K562 (cell line): ENCODE measurements around the gene PPP1R9A.

Experiments used
- ARNT ChIP-seq, 2 experiments: fragments of 450-650 bp; IDR thresholded peaks; 2 replicates each; pipeline ENCODE4 v1.6.1; 2016; ENCODE audit warnings: mild to moderate bottlenecking in 1 of 2
- DIDO1 ChIP-seq: fragments of 450-650 bp; IDR thresholded peaks from 2 replicates; pipeline ENCODE4 v1.6.1; 2016; ENCODE audit warnings: low read depth, missing biosample characterization, missing genetic modification characterization
- DPF2 ChIP-seq: fragments of 450-650 bp; IDR thresholded peaks from 2 replicates; pipeline ENCODE4 v1.6.1; 2016
- ELF1 ChIP-seq: fragments of 200-800 bp; sonication (Bioruptor generic); IDR thresholded peaks from 2 replicates; pipeline ENCODE4 v1.6.1; 2016; ENCODE audit warnings: missing genetic modification characterization, missing compliant biosample characterization
- FIP1L1 ChIP-seq: fragments of 200-400 bp; formaldehyde crosslinking; IDR thresholded peaks from 2 replicates; pipeline ENCODE4 v1.6.1; 2018; ENCODE audit warnings: mild to moderate bottlenecking, low read depth, low read length; ENCODE audit not compliant: poor library complexity, severe bottlenecking
- FOXM1 ChIP-seq, 2 experiments: fragments of 450-650 bp in 1 of 2; sonication (generic) in 1 of 2; formaldehyde crosslinking in 1 of 2; IDR thresholded peaks; 2 replicates each; pipeline versions ENCODE4 v1.6.1 to v1.9.0; 2017 to 2022; ENCODE audit warnings: low read depth in 2 of 2, mild to moderate bottlenecking in 2 of 2, missing genetic modification reagents in 1 of 2, moderate library complexity in 1 of 2
- KDM4B ChIP-seq, 2 experiments: fragments of 450-650 bp in 1 of 2; sonication (generic) in 1 of 2; IDR thresholded peaks; 2 replicates each; pipeline ENCODE4 v1.6.1; 2016 to 2017; ENCODE audit warnings: borderline replicate concordance in 2 of 2, antibody characterized with exemption in 1 of 2, low read depth in 1 of 2, mild to moderate bottlenecking in 1 of 2
- MTA1 ChIP-seq: fragments of 450-650 bp; IDR thresholded peaks from 2 replicates; pipeline ENCODE4 v1.6.1; 2017; ENCODE audit warnings: borderline replicate concordance
- NFATC3 ChIP-seq: fragments of 450-650 bp; IDR thresholded peaks from 2 replicates; pipeline ENCODE4 v1.6.1; 2017; ENCODE audit warnings: mild to moderate bottlenecking
- SREBF1 ChIP-seq: fragments of 150-350 bp; IDR thresholded peaks from 2 replicates; pipeline ENCODE4 v1.6.1; 2014; ENCODE audit warnings: antibody characterized with exemption, low read depth, low read length, borderline replicate concordance
- U2AF2 ChIP-seq: fragments of 200-400 bp; formaldehyde crosslinking; optimal IDR thresholded peaks from 2 replicates; pipeline ENCODE3; 2017; ENCODE audit warnings: low read depth, mild to moderate bottlenecking, low read length
- ZNF12 ChIP-seq: sonication (generic); formaldehyde crosslinking; IDR thresholded peaks from 2 replicates; pipeline ENCODE4 v1.4.0; 2020; ENCODE audit warnings: mild to moderate bottlenecking, missing genetic modification reagents
- ZNF121 ChIP-seq: sonication (generic); formaldehyde crosslinking; conservative IDR thresholded peaks from 2 replicates; pipeline ENCODE4 v1.8.0; 2022; ENCODE audit warnings: missing genetic modification reagents
- TF ChIP-seq, protein P1 (sequence below), 3 experiments: IDR thresholded peaks in 2 of 3; conservative IDR thresholded peaks in 1 of 3; 2 replicates each; pipeline ENCODE4 v1.5.1; 2011 to 2012; ENCODE audit warnings: low read length in 3 of 3, mild to moderate bottlenecking in 3 of 3, control low read depth in 2 of 3, improper control_type of control experiment in 1 of 3, inconsistent platforms in 1 of 3, low read depth in 1 of 3, mixed read lengths in 1 of 3, moderate library complexity in 1 of 3; ENCODE audit not compliant: insufficient read depth in 2 of 3

GRCh38 chr7:95006010-95006409 is 98.6 kb downstream of the PPP1R9A start:
- TF ChIP-seq, protein P1, sequence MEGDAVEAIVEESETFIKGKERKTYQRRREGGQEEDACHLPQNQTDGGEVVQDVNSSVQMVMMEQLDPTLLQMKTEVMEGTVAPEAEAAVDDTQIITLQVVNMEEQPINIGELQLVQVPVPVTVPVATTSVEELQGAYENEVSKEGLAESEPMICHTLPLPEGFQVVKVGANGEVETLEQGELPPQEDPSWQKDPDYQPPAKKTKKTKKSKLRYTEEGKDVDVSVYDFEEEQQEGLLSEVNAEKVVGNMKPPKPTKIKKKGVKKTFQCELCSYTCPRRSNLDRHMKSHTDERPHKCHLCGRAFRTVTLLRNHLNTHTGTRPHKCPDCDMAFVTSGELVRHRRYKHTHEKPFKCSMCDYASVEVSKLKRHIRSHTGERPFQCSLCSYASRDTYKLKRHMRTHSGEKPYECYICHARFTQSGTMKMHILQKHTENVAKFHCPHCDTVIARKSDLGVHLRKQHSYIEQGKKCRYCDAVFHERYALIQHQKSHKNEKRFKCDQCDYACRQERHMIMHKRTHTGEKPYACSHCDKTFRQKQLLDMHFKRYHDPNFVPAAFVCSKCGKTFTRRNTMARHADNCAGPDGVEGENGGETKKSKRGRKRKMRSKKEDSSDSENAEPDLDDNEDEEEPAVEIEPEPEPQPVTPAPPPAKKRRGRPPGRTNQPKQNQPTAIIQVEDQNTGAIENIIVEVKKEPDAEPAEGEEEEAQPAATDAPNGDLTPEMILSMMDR (IDR thresholded peaks at IDR 0.05 in 2 of 3, conservative IDR thresholded peaks at IDR 0.05 in 1 of 3; ENCODE audit: insufficient read depth in 2 of 3, low read depth in 1 of 3, low read length in 3 of 3): no peak
- TF ChIP-seq MTA1: no peak
- TF ChIP-seq DIDO1 (tag): no peak
- TF ChIP-seq KDM4B (IDR thresholded peaks at IDR 0.05; ENCODE audit: borderline replicate concordance in 2 of 2, low read depth in 1 of 2): no peak
- TF ChIP-seq FIP1L1: no peak
- TF ChIP-seq DPF2: no peak
- no peak for TF ChIP-seq U2AF2
- no peak for TF ChIP-seq ZNF12
- TF ChIP-seq ELF1 (tag): no peak
- no peak for TF ChIP-seq FOXM1 (IDR thresholded peaks at IDR 0.05; ENCODE audit: low read depth)
- TF ChIP-seq FOXM1 (CRISPR knock-in tag; IDR thresholded peaks at IDR 0.05; ENCODE audit: low read depth): no peak
- no peak for TF ChIP-seq ZNF121 (CRISPR knock-in tag)
- TF ChIP-seq SREBF1: no peak
- no peak for TF ChIP-seq NFATC3
- TF ChIP-seq ARNT (IDR thresholded peaks at IDR 0.05): no peak
